ENCODE results near the gene RMC1. TPM values are rescaled to one million over a fixed set of nuclear protein-coding genes. Genes with fewer than 3 reads are reported as not detected.

Gene RMC1
- total RNA-seq, 1 donor from 2014 or later = 28.3 TPM

GRCh38 chr18:23573020-23573419 lies 69.7 kb downstream of the RMC1 start:
- no peaks in the 10 kb centered on the region for H3K27me3 ChIP-seq (ENCODE audit: insufficient read depth, low read length)
- H3K4me2 ChIP-seq (ENCODE audit: low read length) = no peak overlapping the region
- H3K36me3 ChIP-seq (ENCODE audit: insufficient read depth, low read length) = peaks cover 27% of the 10 kb centered on the region
- peaks cover 9% of the 10 kb centered on the region for H3K79me2 ChIP-seq (ENCODE audit: insufficient read depth, low read length)
- peaks cover 21% of the 10 kb centered on the region for H3K4me1 Mint-ChIP-seq (ENCODE audit: low read depth, unreplicated experiment)
- no peak overlapping the region for H3K9ac ChIP-seq (ENCODE audit: low read length)
- no peak overlapping the region for H3K4me3 ChIP-seq (ENCODE audit: insufficient read depth, low read depth, low read length)
- TF ChIP-seq CTCF (IDR thresholded peaks at IDR 0.05; ENCODE audit: insufficient read depth, low read depth, low read length) (no peak), EZH2 (IDR thresholded peaks at IDR 0.05; ENCODE audit: insufficient read depth, low read length) (no peak)
- H3K9me3 ChIP-seq (ENCODE audit: insufficient read depth, low read depth, low read length) = no peaks in the 10 kb centered on the region
- H3K27ac Mint-ChIP-seq (ENCODE audit: unreplicated experiment) = no peak overlapping the region
- peaks cover 9% of the 10 kb centered on the region for H3K4me1 ChIP-seq (ENCODE audit: insufficient read depth, low read length)
- no peaks in the 10 kb centered on the region for H3K9me3 Mint-ChIP-seq (ENCODE audit: unreplicated experiment)
- no peak overlapping the region for H3K27ac ChIP-seq (ENCODE audit: low read depth, low read length)
- no peaks in the 10 kb centered on the region for H3K27me3 Mint-ChIP-seq (ENCODE audit: low read depth, unreplicated experiment)
- no peak overlapping the region for H2AFZ ChIP-seq (ENCODE audit: low read depth, low read length)
- peaks cover 7% of the 10 kb centered on the region for H3K36me3 Mint-ChIP-seq (ENCODE audit: low read depth, unreplicated experiment)
- no peak for DNase-seq (ENCODE audit: low read depth)
- peaks cover 37% of the 10 kb centered on the region for H4K20me1 ChIP-seq (ENCODE audit: insufficient read depth, low read length)
- no peak for FAIRE-seq
- H3K4me3 Mint-ChIP-seq (ENCODE audit: unreplicated experiment) = no peak overlapping the region

GRCh38 chr18:23573626-23574431 lies 70.5 kb downstream of the RMC1 start:
- H3K36me3 Mint-ChIP-seq (ENCODE audit: low read depth, unreplicated experiment) = peaks cover 9% of the 10 kb centered on the region
- Histone ChIP-seq H3K9ac (ENCODE audit: low read length) (no peak overlapping the region), H4K20me1 (ENCODE audit: insufficient read depth, low read length) (peaks cover 45% of the 10 kb centered on the region), H3K36me3 (ENCODE audit: insufficient read depth, low read length) (peaks cover 22% of the 10 kb centered on the region), H3K4me2 (ENCODE audit: low read length) (peak overlapping the region; percentile 29), H3K27ac (ENCODE audit: low read depth, low read length) (peak overlapping the region; percentile 20), H3K9me3 (ENCODE audit: insufficient read depth, low read depth, low read length) (no peaks in the 10 kb centered on the region), H3K4me3 (ENCODE audit: insufficient read depth, low read depth, low read length) (no peak overlapping the region), H3K4me1 (ENCODE audit: insufficient read depth, low read length) (peaks cover 9% of the 10 kb centered on the region), H3K79me2 (ENCODE audit: insufficient read depth, low read length) (peaks cover 16% of the 10 kb centered on the region), H2AFZ (ENCODE audit: low read depth, low read length) (no peak overlapping the region), H3K27me3 (ENCODE audit: insufficient read depth, low read length) (no peaks in the 10 kb centered on the region)
- FAIRE-seq (no peak), DNase-seq (ENCODE audit: low read depth) (peak; percentile 82)
- H3K27me3 Mint-ChIP-seq (ENCODE audit: low read depth, unreplicated experiment) = no peaks in the 10 kb centered on the region
- no peak for TF ChIP-seq CTCF (IDR thresholded peaks at IDR 0.05; ENCODE audit: insufficient read depth, low read depth, low read length)
- no peak for TF ChIP-seq EZH2 (IDR thresholded peaks at IDR 0.05; ENCODE audit: insufficient read depth, low read length)
- no peak overlapping the region for H3K27ac Mint-ChIP-seq (ENCODE audit: unreplicated experiment)
- H3K9me3 Mint-ChIP-seq (ENCODE audit: unreplicated experiment) = no peaks in the 10 kb centered on the region
- H3K4me3 Mint-ChIP-seq (ENCODE audit: unreplicated experiment) = no peak overlapping the region
- H3K4me1 Mint-ChIP-seq (ENCODE audit: low read depth, unreplicated experiment) = peaks cover 24% of the 10 kb centered on the region

Measured in astrocyte (in vitro differentiated cells and primary cell).